KOPT-K1 (cell line): ENCODE data around the gene DDIT4.

ENCODE experiments used
- H3K27ac ChIP-seq: fragments of 200-600 bp; sonication (generic); 2 replicates; pipeline ENCODE4 v1.5.1; 2016; ENCODE audit warnings: antibody characterized with exemption, mild to moderate bottlenecking, low read depth, low read length; ENCODE audit not compliant: poor library complexity, severe bottlenecking
- H3K36me3 ChIP-seq: fragments of 200-600 bp; sonication (generic); 2 replicates; pipeline ENCODE4 v1.5.1; 2017; ENCODE audit warnings: antibody characterized with exemption, mild to moderate bottlenecking, low read length, moderate library complexity; ENCODE audit not compliant: insufficient read depth
- H3K9me3 ChIP-seq: fragments of 200-600 bp; sonication (generic); 2 replicates; pipeline ENCODE4 v1.5.1; 2017; ENCODE audit warnings: antibody characterized with exemption, low read length, mild to moderate bottlenecking; ENCODE audit not compliant: insufficient read depth, poor library complexity, severe bottlenecking

Gene DDIT4

DNA sequence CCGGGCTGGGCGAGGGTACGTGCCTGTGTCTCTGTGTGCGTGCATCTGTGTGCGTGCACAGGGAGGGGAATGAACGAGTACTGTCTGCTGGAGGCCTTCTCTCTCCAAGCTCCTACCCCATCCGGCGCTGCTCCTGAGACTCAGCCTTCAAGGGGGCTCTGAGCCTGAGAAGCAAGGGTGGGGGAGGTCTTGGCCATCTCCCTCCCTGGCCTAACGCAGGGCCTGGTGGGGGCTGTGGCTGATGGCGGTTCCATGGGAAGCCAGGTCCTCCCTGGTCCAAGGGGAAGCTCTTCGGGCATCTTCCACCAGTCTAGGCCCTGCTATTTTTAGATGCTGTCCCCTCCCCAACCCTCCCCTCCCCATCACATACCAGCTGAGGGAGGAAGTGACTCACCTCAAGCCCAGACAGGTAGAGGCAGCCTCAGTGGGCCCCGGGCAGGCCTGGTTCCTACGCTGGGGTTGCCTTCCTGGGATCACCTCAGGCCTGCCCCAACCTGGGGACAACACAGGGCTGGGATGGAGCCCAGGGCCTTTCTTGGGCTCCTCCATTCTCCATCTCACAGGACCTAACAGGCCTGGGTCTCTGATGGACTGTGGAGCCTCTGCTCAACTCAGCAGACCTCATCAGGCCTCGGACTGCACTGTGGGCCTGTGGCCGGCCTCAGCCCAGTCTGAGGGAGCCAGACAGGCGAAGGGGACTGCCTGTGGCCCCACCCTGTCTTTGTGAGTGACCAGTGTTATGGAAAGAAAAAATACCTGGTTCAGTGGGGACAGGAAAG lies 48.7 kb downstream of the DDIT4 start:
- Histone ChIP-seq H3K9me3 (no peaks in the 10 kb centered on the region), H3K36me3 (no peaks in the 10 kb centered on the region), H3K27ac (peak overlapping the region; percentile 26)

DNA sequence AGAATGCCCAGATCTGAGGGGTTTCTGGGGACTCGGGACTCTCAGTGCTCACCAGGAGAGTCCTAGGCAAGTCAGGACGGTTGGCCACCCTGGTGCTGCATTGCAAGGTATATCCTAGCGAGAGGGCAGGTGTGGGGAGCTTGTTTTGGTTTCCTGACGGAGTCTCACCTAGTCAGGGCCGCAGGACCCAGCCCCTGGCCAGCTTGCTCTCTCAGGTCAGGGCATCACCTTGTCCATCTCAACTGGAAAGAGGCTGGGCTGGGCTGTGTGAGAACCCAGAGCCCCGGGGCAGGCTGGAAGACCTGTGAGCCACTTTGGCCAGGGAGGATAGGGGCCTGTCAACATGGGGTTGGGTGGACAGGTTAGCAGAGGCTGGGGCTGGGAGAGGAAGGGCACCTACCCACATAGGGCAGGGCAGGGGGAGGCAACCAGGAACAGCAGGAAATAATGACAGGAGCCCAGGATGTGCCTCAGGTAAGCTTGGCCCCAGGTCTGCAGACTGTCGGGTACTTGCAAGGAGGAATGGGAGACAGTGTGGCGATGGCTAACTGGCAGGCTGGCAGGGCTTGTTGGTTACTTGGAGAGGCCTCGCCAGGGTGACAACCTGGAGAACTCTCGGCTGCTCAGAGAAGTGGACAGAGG lies 49.5 kb downstream of the DDIT4 start:
- Histone ChIP-seq H3K9me3 (no peaks in the 10 kb centered on the region), H3K27ac (peak overlapping the region; percentile 26), H3K36me3 (no peaks in the 10 kb centered on the region)

DNA sequence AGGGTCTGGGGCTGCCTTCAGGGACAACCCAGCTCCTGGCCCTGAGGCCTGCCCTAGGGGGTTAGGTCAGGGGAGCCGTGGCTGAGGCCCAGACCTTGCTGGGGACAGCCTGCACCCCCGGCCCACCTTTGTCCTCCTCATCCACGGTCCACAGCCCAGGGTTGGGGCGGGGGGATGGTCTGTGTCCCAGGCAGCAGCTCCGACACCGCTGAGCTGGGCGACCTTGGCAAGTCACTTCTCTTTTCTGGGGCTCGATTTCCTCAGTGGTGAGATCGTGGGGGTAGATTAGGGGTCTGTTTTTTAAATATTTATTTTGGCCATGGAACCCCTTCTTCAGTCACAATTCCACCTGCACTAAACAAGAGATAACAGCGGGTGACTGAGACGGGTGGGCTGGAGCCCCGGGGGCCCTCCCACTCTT lies 50.1 kb downstream of the DDIT4 start:
- H3K36me3 ChIP-seq = no peaks in the 10 kb centered on the region
- H3K27ac ChIP-seq = peak overlapping the region; percentile 26
- no peaks in the 10 kb centered on the region for H3K9me3 ChIP-seq
